Activated gamma-delta T cell treated with Interleukin-2 at 50 U/mL for 16 hours (primary cell): Measurements from ENCODE around the gene FBN2.
"Not testable (repeated sequence)": the region's sequence is repeated elsewhere in the genome, so short reads cannot be mapped to it uniquely, and the experiment has no call there.

Source experiments
- DNase-seq: peaks from one replicate; pipeline ENCODE4 v3.0.0-alpha.2; 2020

The FBN2 gene

GRCh38 chr5:128475693-128476092 is 62.4 kb downstream of the FBN2 start:
- no peak for DNase-seq

- DNase-seq: no peak
Measured at GRCh38 chr5:128472919-128473318, 65.1 kb downstream of the FBN2 start.

GRCh38 chr5:128472036-128472435 is 66.0 kb downstream of the FBN2 start:
- no peak for DNase-seq

GRCh38 chr5:128470663-128471062 is 67.4 kb downstream of the FBN2 start:
- DNase-seq: no peak

- DNase-seq: no peak
Measured at GRCh38 chr5:128469912-128470311, 68.1 kb downstream of the FBN2 start.

GRCh38 chr5:128466980-128467379 is 71.1 kb downstream of the FBN2 start:
- no peak for DNase-seq

GRCh38 chr5:128466554-128466953 is 71.5 kb downstream of the FBN2 start:
- DNase-seq: no peak

GRCh38 chr5:128464596-128464995 is 73.4 kb downstream of the FBN2 start:
- DNase-seq: no peak

- no peak for DNase-seq
Measured at GRCh38 chr5:128462330-128462729, 75.7 kb downstream of the FBN2 start.

GRCh38 chr5:128457147-128457915 is 80.7 kb downstream of the FBN2 start:
- DNase-seq: not testable (repeated sequence)

- DNase-seq: no peak
Measured at GRCh38 chr5:128455841-128456361, 82.1 kb downstream of the FBN2 start.

GRCh38 chr5:128453121-128453520 is 84.9 kb downstream of the FBN2 start:
- no peak for DNase-seq

- not testable (repeated sequence) for DNase-seq
Measured at GRCh38 chr5:128447224-128447623, 90.8 kb downstream of the FBN2 start.

GRCh38 chr5:128441941-128442350 is 96.1 kb downstream of the FBN2 start:
- DNase-seq: no peak

GRCh38 chr5:128441165-128441564 is 96.9 kb downstream of the FBN2 start:
- no peak for DNase-seq

GRCh38 chr5:128436749-128437188 is 101.3 kb downstream of the FBN2 start:
- DNase-seq: no peak

GRCh38 chr5:128435861-128436260 is 102.2 kb downstream of the FBN2 start:
- no peak for DNase-seq

GRCh38 chr5:128434993-128435392 is 103.1 kb downstream of the FBN2 start:
- no peak for DNase-seq

GRCh38 chr5:128432913-128433440 is 105.1 kb downstream of the FBN2 start:
- no peak for DNase-seq

- no peak for DNase-seq
Measured at GRCh38 chr5:128427921-128428320, 110.1 kb downstream of the FBN2 start.

GRCh38 chr5:128426090-128426534 is 111.9 kb downstream of the FBN2 start:
- no peak for DNase-seq

- no peak for DNase-seq
Measured at GRCh38 chr5:128424646-128425045, 113.4 kb downstream of the FBN2 start.

GRCh38 chr5:128422612-128423011 is 115.4 kb downstream of the FBN2 start:
- DNase-seq: no peak

- DNase-seq: no peak
Measured at GRCh38 chr5:128414469-128414868, 123.6 kb downstream of the FBN2 start.
